ENCODE measurements around the gene NKX3-2.

DNA sequence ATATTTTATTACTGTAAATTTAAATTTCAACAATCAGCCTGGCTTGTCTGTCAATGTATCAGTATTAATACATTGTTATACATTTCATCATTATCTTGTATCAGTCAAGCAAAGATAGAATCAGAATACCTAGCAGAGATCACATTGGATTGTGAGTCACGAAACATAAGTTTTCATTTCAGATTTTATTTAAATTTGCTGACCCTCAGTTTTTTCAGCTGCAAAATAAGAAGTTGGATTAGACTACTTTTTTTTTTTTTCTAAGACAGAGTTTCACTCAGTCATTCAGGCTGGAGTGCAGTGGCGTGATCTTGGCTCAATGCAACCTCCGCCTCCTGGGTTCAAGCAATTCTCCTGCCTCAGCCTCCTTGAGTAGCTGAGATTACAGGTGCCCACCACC, 33.4 kb upstream of the NKX3-2 start:
- TF ChIP-seq, protein P1, sequence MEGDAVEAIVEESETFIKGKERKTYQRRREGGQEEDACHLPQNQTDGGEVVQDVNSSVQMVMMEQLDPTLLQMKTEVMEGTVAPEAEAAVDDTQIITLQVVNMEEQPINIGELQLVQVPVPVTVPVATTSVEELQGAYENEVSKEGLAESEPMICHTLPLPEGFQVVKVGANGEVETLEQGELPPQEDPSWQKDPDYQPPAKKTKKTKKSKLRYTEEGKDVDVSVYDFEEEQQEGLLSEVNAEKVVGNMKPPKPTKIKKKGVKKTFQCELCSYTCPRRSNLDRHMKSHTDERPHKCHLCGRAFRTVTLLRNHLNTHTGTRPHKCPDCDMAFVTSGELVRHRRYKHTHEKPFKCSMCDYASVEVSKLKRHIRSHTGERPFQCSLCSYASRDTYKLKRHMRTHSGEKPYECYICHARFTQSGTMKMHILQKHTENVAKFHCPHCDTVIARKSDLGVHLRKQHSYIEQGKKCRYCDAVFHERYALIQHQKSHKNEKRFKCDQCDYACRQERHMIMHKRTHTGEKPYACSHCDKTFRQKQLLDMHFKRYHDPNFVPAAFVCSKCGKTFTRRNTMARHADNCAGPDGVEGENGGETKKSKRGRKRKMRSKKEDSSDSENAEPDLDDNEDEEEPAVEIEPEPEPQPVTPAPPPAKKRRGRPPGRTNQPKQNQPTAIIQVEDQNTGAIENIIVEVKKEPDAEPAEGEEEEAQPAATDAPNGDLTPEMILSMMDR (IDR thresholded peaks at IDR 0.05) = no peak
- TF ChIP-seq EP300 (IDR thresholded peaks at IDR 0.05) = no peak
- no peak for TF ChIP-seq POLR2A (IDR thresholded peaks at IDR 0.05)
